Activated CD8-positive, alpha-beta memory T cell treated with anti-CD3 and anti-CD28 coated beads, Interleukin-2, amount 10 ng/mL, durations not matched to agents 7 days and 5 days (primary cell): ENCODE measurements around the gene CCDC124. TPM values are rescaled to one million over a fixed set of nuclear protein-coding genes. Genes with fewer than 3 reads are reported as not detected.
"Not testable (repeated sequence)": the region's sequence is repeated elsewhere in the genome, so short reads cannot be mapped to it uniquely, and the experiment has no call there.

Experiments used
- ATAC-seq: fragments of 150-1000 bp; cut with Tn5 transposase; one replicate; pipeline ENCODE4 v1.10.0; 2021; ENCODE audit warnings: moderate library complexity
- CTCF ChIA-PET: fragments of 350-600 bp; sonication (Branson Sonifier 250); formaldehyde crosslinking; loops from one replicate; lab custom pipeline; 2021; ENCODE audit warnings: antibody characterized with exemption; lab: Charles Lee
- DNase-seq: peaks from one replicate; pipeline ENCODE4 v3.0.0-alpha.2; 2020
- H3K27ac Mint-ChIP-seq: one replicate; pipeline ENCODE4 v1.8.0; 2021; ENCODE audit warnings: mild to moderate bottlenecking, mixed read lengths
- H3K27me3 Mint-ChIP-seq: one replicate; pipeline ENCODE4 v1.8.0; 2021; ENCODE audit warnings: mixed read lengths
- H3K36me3 Mint-ChIP-seq: one replicate; pipeline ENCODE4 v1.8.0; 2021; ENCODE audit warnings: mild to moderate bottlenecking, mixed read lengths
- H3K4me1 Mint-ChIP-seq: one replicate; pipeline ENCODE4 v1.8.0; 2021; ENCODE audit warnings: mixed read lengths
- H3K4me3 Mint-ChIP-seq: one replicate; pipeline ENCODE4 v1.8.0; 2021; ENCODE audit warnings: mild to moderate bottlenecking, moderate library complexity, mixed read lengths
- H3K9me3 Mint-ChIP-seq: one replicate; pipeline ENCODE4 v1.8.0; 2022; ENCODE audit warnings: low read depth, mixed read lengths
- total RNA-seq, 2 experiments: library from RNA; stranded (reverse); gene quantifications; one replicate each; pipeline ENCODE4 v1.2.3, GENCODE V29; 2021

Gene CCDC124
- total RNA-seq, 2 experiments from 2014 or later, result 83.8 to 101 TPM

GRCh38 chr19:17918151-17918550 lies 14.7 kb upstream of the CCDC124 start:
- H3K27ac Mint-ChIP-seq, H3K4me3 Mint-ChIP-seq, CTCF ChIA-PET, H3K4me1 Mint-ChIP-seq, ATAC-seq, H3K9me3 Mint-ChIP-seq, DNase-seq, H3K36me3 Mint-ChIP-seq, H3K27me3 Mint-ChIP-seq: not testable (repeated sequence)

DNA sequence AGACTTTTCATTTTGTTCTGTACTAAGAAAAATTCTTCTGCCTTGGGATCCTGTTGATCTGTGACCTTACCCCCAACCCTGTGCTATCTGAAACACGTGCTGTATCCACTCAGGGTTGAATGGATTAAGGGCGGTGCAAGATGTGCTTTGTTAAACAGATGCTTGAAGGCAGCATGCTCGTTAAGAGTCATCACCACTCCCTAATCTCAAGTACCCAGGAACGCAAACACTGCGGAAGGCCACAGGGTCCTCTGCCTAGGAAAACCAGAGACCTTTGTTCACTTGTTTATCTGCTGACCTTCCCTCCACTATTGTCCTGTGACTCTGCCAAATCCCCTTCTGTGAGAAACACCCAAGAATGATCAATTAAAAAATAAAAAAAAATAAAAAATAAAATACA lies 13.7 kb upstream of the CCDC124 start:
- not testable (repeated sequence) for H3K27me3 Mint-ChIP-seq, H3K36me3 Mint-ChIP-seq, H3K27ac Mint-ChIP-seq, ATAC-seq, H3K4me3 Mint-ChIP-seq, H3K9me3 Mint-ChIP-seq, H3K4me1 Mint-ChIP-seq, DNase-seq
- CTCF ChIA-PET, result interaction anchor here (0.7 to 2.1 kb wide), 3 partner anchors 14 to 60 kb away, joined by 3 to 5 read pairs (median 3); partner anchors contain the start of genes CCDC124 and RPL18A

- no peak for DNase-seq
- Mint-ChIP-seq H3K27ac (no peak overlapping the region), H3K4me3 (no peak overlapping the region), H3K27me3 (peaks cover 3% of the 10 kb centered on the region), H3K36me3 (no peaks in the 10 kb centered on the region), H3K9me3 (no peaks in the 10 kb centered on the region), H3K4me1 (no peaks in the 10 kb centered on the region)
- ATAC-seq, result no peak
- CTCF ChIA-PET, result interaction anchor here (1.2 to 2.1 kb wide), 2 partner anchors 12 to 61 kb away, joined by 3 to 5 read pairs; partner anchors contain the start of genes CCDC124 and RPL18A
These were observed 12.3 kb upstream of the CCDC124 start for GRCh38 chr19:17920527-17920926.

- ATAC-seq (no peak), DNase-seq (no peak)
- Mint-ChIP-seq H3K9me3 (no peaks in the 10 kb centered on the region), H3K36me3 (no peaks in the 10 kb centered on the region), H3K4me1 (peaks cover 2% of the 10 kb centered on the region), H3K27ac (no peak overlapping the region), H3K4me3 (no peak overlapping the region), H3K27me3 (peaks cover 7% of the 10 kb centered on the region)
- CTCF ChIA-PET, result interaction anchor here (0.8 kb wide), 1 partner anchor 63 kb away, joined by 4 read pairs; no protein-coding TSS in a partner anchor
These were observed 10.7 kb upstream of the CCDC124 start for GRCh38 chr19:17922138-17922537.

DNA sequence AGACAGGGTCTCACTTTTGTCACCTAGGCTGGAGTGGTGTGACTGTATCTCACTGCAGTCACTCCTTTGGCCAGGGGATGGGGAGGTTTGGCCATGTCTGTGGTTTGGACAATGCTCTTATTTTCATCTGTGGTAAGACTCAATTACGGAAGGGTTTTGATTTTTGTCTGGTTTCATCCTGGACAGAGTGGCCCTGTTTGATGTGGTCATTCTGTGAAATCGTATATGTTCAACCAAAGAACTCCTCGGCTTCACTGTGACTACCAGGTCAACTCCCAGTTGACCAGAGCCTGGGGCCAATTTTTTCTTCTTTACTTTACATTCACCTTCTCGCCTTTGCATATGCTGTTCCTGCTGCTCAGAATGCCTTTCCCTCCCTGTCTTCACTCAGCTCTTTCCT lies 6.8 kb upstream of the CCDC124 start:
- peaks cover 7% of the 10 kb centered on the region for H3K27me3 Mint-ChIP-seq
- CTCF ChIA-PET, result interaction anchor here (1.5 kb wide), 1 partner anchor 67 kb away, joined by 5 read pairs; the partner anchor contains the start of gene RPL18A
- no peak overlapping the region for H3K4me3 Mint-ChIP-seq
- H3K27ac Mint-ChIP-seq, result no peak overlapping the region
- DNase-seq (no peak), ATAC-seq (no peak)
- H3K36me3 Mint-ChIP-seq, result no peaks in the 10 kb centered on the region
- H3K4me1 Mint-ChIP-seq, result peaks cover 18% of the 10 kb centered on the region
- H3K9me3 Mint-ChIP-seq, result no peaks in the 10 kb centered on the region

- Mint-ChIP-seq H3K9me3 (no peaks in the 10 kb centered on the region), H3K27ac (no peak overlapping the region), H3K4me1 (peaks cover 35% of the 10 kb centered on the region), H3K36me3 (no peaks in the 10 kb centered on the region), H3K27me3 (peaks cover 4% of the 10 kb centered on the region), H3K4me3 (no peak overlapping the region)
- DNase-seq (no peak), ATAC-seq (no peak)
- CTCF ChIA-PET, result interaction anchor here (5.1 to 12.7 kb wide), 4 partner anchors 17 to 71 kb away, joined by 55 to 361 read pairs (median 189); partner anchors contain the start of genes RPL18A and SLC5A5
These were observed 3.8 kb upstream of the CCDC124 start for GRCh38 chr19:17929056-17929455.

DNA sequence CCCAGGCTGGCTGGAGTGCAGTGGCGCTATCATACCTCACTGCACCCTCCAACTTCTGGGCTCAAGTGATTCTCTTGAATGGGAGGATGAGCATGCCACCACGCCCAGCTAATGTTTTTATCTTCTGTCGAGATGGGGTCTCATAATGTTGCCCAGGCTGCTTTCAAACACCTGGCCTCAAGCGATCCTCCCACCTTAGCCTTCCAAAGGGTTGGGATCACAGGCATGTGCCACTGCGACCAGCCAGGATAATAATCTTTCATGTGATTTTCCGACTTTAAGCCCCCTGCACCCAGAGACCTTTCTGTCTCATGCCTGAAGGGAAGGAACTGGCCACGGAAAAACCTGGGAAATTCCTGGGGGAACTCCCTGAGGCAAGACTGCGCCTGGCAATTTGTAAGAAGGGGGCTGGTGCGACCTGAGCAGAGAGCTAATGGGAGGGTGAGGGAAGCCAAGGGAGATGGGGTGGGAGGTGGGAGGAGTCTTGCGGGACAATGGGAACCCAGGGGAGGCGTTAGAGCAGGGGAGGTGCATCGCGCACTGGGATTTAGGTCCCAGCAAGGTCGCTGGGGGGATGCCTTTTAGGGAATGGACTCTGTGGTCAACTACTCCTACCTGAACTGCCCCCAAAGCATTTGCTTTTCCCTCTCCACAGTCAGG lies 1.2 kb upstream of the CCDC124 start:
- ATAC-seq, result no peak
- H3K9me3 Mint-ChIP-seq, result no peaks in the 10 kb centered on the region
- peaks cover 3% of the 10 kb centered on the region for H3K27me3 Mint-ChIP-seq
- no peak overlapping the region for H3K27ac Mint-ChIP-seq
- no peaks in the 10 kb centered on the region for H3K36me3 Mint-ChIP-seq
- no peak for DNase-seq
- CTCF ChIA-PET, result interaction anchor here (0.7 to 12.7 kb wide), 14 partner anchors 14 to 325 kb away, joined by 3 to 361 read pairs (median 14); partner anchors contain the start of genes RPL18A and SLC5A5
- peaks cover 39% of the 10 kb centered on the region for H3K4me1 Mint-ChIP-seq
- H3K4me3 Mint-ChIP-seq, result peak overlapping the region; percentile 36

DNA sequence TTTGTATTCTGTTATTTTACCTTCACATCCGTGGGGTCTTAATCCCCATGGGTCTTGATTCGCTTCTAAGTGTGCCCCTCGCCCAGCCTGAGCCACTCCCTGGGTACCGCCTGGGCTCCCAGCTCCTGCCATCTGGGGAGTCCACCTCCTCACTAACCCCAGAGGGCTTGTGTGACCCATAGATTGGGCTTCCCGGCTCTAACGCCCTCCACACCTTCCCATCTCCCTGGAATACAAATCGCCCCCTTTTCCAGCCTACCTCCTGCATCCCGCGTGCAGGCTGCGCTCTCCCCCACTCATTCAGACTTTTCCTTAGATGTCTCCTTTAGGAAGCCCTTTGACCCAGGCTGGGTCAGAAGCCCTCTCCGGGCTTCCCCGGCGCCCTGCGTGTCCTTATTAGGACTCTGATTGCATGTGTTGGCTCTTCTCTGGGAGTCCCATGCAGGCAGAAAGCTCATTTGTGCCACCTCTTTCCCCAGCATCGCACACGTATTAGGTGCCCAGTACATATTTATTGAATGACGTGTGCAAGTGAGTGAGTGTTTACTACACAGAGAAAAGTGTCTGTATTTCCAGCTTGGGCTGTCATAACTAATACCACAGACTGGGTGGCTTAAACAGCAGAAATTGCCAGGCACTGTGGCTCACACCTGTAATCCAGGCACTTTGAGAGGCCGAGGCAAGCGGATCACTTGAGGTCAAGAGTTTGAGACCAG lies 757 bp downstream of the CCDC124 start:
- Mint-ChIP-seq H3K4me3 (peak overlapping the region; percentile 77), H3K4me1 (peaks cover 37% of the 10 kb centered on the region), H3K27me3 (no peaks in the 10 kb centered on the region), H3K9me3 (no peaks in the 10 kb centered on the region), H3K27ac (peak overlapping the region; percentile 86), H3K36me3 (peaks cover 2% of the 10 kb centered on the region)
- ATAC-seq (no peak), DNase-seq (no peak)
- CTCF ChIA-PET, result interaction anchor here (0.6 to 12.7 kb wide), 28 partner anchors 13 to 438 kb away, joined by 3 to 361 read pairs (median 5); partner anchors contain the start of genes FCHO1, JAK3, MAP1S and RPL18A

GRCh38 chr19:17936379-17936778 lies 3.6 kb downstream of the CCDC124 start:
- H3K9me3 Mint-ChIP-seq, result no peaks in the 10 kb centered on the region
- H3K4me1 Mint-ChIP-seq, result peaks cover 21% of the 10 kb centered on the region
- H3K4me3 Mint-ChIP-seq, result no peak overlapping the region
- ATAC-seq, result no peak
- CTCF ChIA-PET, result interaction anchor here (10.9 to 12.7 kb wide), 3 partner anchors 10 to 78 kb away, joined by 77 to 361 read pairs (median 301); partner anchors contain the start of gene RPL18A
- H3K27me3 Mint-ChIP-seq, result no peaks in the 10 kb centered on the region
- no peak for DNase-seq
- no peak overlapping the region for H3K27ac Mint-ChIP-seq
- peaks cover 5% of the 10 kb centered on the region for H3K36me3 Mint-ChIP-seq

GRCh38 chr19:17937371-17937900 lies 4.6 kb downstream of the CCDC124 start:
- CTCF ChIA-PET, result interaction anchor here (0.6 to 12.7 kb wide), 17 partner anchors 9 to 510 kb away, joined by 3 to 361 read pairs (median 6); partner anchors contain the start of gene RPL18A
- Mint-ChIP-seq H3K27ac (no peak overlapping the region), H3K9me3 (no peaks in the 10 kb centered on the region), H3K36me3 (peaks cover 5% of the 10 kb centered on the region), H3K4me1 (peaks cover 12% of the 10 kb centered on the region), H3K4me3 (no peak overlapping the region), H3K27me3 (no peaks in the 10 kb centered on the region)
- ATAC-seq (no peak), DNase-seq (no peak)

- CTCF ChIA-PET, result interaction anchor here (0.6 to 12.7 kb wide), 30 partner anchors 8 to 443 kb away, joined by 3 to 361 read pairs (median 4); partner anchors contain the start of genes JAK3 and RPL18A
- H3K27me3 Mint-ChIP-seq, result no peaks in the 10 kb centered on the region
- H3K4me3 Mint-ChIP-seq, result no peak overlapping the region
- peaks cover 5% of the 10 kb centered on the region for H3K36me3 Mint-ChIP-seq
- peak; percentile 93 for ATAC-seq
- peak; percentile 88 for DNase-seq
- no peaks in the 10 kb centered on the region for H3K9me3 Mint-ChIP-seq
- H3K4me1 Mint-ChIP-seq, result peaks cover 12% of the 10 kb centered on the region
- no peak overlapping the region for H3K27ac Mint-ChIP-seq
These were observed 5.5 kb downstream of the CCDC124 start for GRCh38 chr19:17938092-17938845.

- CTCF ChIA-PET, result interaction anchor here (1.5 kb wide), 1 partner anchor 54 kb away, joined by 11 read pairs; no protein-coding TSS in a partner anchor
- no peak overlapping the region for H3K27ac Mint-ChIP-seq
- H3K36me3 Mint-ChIP-seq, result peaks cover 5% of the 10 kb centered on the region
- H3K4me1 Mint-ChIP-seq, result peaks cover 8% of the 10 kb centered on the region
- DNase-seq (no peak), ATAC-seq (no peak)
- H3K4me3 Mint-ChIP-seq, result no peak overlapping the region
- H3K9me3 Mint-ChIP-seq, result no peaks in the 10 kb centered on the region
- H3K27me3 Mint-ChIP-seq, result no peaks in the 10 kb centered on the region
These were observed 9.4 kb downstream of the CCDC124 start for GRCh38 chr19:17942181-17942580.
